ENCODE data around the gene SPATA45.

DNA sequence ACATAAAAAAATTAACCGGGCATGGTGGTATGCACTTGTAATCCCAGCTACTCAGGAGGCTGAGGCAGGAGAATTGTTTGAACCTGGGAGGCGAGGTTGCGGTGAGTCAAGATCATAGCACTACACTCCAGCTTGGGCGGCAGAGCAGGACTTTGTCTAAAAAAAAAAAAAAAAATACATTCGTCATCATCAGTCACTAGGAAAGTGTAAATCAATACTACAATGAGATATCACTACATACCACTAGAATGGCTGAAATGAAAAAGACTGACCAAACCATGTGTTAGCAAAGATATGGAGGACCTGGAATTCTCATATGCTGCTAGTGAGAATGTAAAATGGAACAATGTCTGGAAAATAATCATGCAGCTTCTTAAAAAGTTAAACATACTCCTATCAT, 9.3 kb downstream of the SPATA45 start:
- TF ChIP-seq POLR2A (IDR thresholded peaks at IDR 0.05) (no peak), CTCF (IDR thresholded peaks at IDR 0.05) (no peak)
